Testis (tissue), 2 donors: ENCODE measurements around the gene CDK14.

Experiments
- CTCF ChIP-seq, 3 experiments: fragments of 450-650 bp in 2 of 3; fragments of 200-600 bp in 1 of 3; sonication (generic) in 1 of 3; IDR thresholded peaks; one replicate each; pipeline ENCODE4 v1.5.1; 2016 to 2019; ENCODE audit warnings: antibody characterized with exemption in 3 of 3, mild to moderate bottlenecking in 2 of 3, moderate library complexity in 1 of 3
- POLR2A ChIP-seq: fragments of 450-650 bp; IDR thresholded peaks from one replicate; pipeline ENCODE4 v1.6.1; 2017; ENCODE audit warnings: antibody characterized with exemption, mild to moderate bottlenecking, moderate library complexity

GRCh38 chr7:90843472-90843871, 247.4 kb downstream of the CDK14 start:
- TF ChIP-seq POLR2A (no peak), CTCF (IDR thresholded peaks at IDR 0.05) (no peak)
